Parathyroid adenoma (tissue), 2 donors: ENCODE measurements around the gene SNRNP25.

Source experiments
- H2AFZ ChIP-seq: fragments of 300-600 bp; sonication (generic); one replicate; pipeline ENCODE4 v1.7.0; 2017; ENCODE audit warnings: antibody characterized with exemption, mild to moderate bottlenecking
- H3K27ac ChIP-seq: fragments of 300-600 bp; sonication (generic); one replicate; pipeline ENCODE4 v1.7.0; 2017
- H3K27me3 ChIP-seq: fragments of 300-600 bp; sonication (generic); one replicate; pipeline ENCODE4 v1.7.0; 2017; ENCODE audit warnings: low read length; ENCODE audit not compliant: control insufficient read depth, insufficient read depth
- H3K36me3 ChIP-seq: fragments of 300-600 bp; sonication (generic); one replicate; pipeline ENCODE4 v1.7.0; 2017; ENCODE audit warnings: low read length; ENCODE audit not compliant: control insufficient read depth, insufficient read depth
- H3K4me1 ChIP-seq: fragments of 300-600 bp; sonication (generic); one replicate; pipeline ENCODE4 v1.7.0; 2017; ENCODE audit warnings: control low read depth
- H3K4me2 ChIP-seq: fragments of 300-600 bp; sonication (generic); one replicate; pipeline ENCODE4 v1.7.0; 2017; ENCODE audit warnings: low read length
- H3K4me3 ChIP-seq: fragments of 300-600 bp; sonication (generic); one replicate; pipeline ENCODE4 v1.7.0; 2017; ENCODE audit warnings: low read depth, low read length
- H3K79me2 ChIP-seq: fragments of 300-600 bp; sonication (generic); one replicate; pipeline ENCODE4 v1.7.0; 2017; ENCODE audit warnings: control low read depth
- H3K9ac ChIP-seq: fragments of 300-600 bp; sonication (generic); one replicate; pipeline ENCODE4 v1.7.0; 2017; ENCODE audit warnings: mild to moderate bottlenecking
- H3K9me3 ChIP-seq: fragments of 300-600 bp; sonication (generic); one replicate; pipeline ENCODE4 v1.7.0; 2017; ENCODE audit warnings: low read length; ENCODE audit not compliant: control insufficient read depth
- TF ChIP-seq, protein P1 (sequence below): fragments of 300-600 bp; sonication (generic); IDR thresholded peaks from one replicate; pipeline ENCODE4 v1.7.0; 2017; ENCODE audit warnings: antibody characterized with exemption, mild to moderate bottlenecking
- donor health status: primary hyperparathyroidism.

Gene SNRNP25

DNA sequence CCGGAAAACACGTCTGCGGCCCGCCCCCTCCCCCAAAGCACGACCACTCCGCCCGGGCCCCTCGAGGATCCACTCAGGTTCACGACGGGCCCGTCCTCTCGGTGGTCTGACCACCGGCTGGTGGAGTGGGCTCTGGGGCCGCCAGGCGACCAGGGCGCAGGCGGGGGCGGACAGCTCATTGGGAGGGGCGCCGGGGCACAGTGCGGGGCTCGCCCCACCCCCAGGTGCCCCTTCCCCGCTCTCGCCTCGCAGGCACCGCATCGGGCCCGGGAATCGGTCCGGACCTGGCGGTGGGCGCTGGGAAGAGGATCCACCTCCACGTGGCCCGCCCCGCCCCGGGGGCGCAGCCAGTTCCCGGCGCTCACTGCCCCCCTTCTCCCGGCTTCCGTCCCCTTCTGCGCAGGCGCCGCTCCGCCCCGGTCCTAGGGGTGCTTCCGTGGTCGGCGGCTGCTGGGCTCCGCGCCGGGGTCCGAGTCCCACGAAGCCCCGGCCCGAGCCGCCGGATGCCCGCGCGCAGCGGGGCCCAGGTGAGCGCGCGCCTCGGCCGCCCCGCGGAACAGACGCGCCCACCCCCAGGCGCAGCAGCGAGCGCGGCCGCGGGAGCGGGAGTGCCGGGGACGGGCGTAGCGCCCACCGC is 24.3 kb downstream of the SNRNP25 start, which contains the start of gene MPG:
Gene MPG (plus strand): TSS at position 419 of the 637 bp plus-strand sequence. CDS start 85 bp downstream, at position 504.
- Histone ChIP-seq H3K36me3 (no peaks in the 10 kb centered on the region), H3K27ac (peak within 1 kb of the TSS; percentile 32), H3K27me3 (no peaks in the 10 kb centered on the region), H2AFZ (peak within 1 kb of the TSS; percentile 80), H3K9me3 (no peaks in the 10 kb centered on the region), H3K4me1 (peaks cover 9% of the 10 kb centered on the region), H3K9ac (peak within 1 kb of the TSS; percentile 19), H3K4me2 (peak within 1 kb of the TSS; percentile 67), H3K4me3 (peak within 1 kb of the TSS; percentile 65), H3K79me2 (no peaks in the 10 kb centered on the region)
- TF ChIP-seq, protein P1, sequence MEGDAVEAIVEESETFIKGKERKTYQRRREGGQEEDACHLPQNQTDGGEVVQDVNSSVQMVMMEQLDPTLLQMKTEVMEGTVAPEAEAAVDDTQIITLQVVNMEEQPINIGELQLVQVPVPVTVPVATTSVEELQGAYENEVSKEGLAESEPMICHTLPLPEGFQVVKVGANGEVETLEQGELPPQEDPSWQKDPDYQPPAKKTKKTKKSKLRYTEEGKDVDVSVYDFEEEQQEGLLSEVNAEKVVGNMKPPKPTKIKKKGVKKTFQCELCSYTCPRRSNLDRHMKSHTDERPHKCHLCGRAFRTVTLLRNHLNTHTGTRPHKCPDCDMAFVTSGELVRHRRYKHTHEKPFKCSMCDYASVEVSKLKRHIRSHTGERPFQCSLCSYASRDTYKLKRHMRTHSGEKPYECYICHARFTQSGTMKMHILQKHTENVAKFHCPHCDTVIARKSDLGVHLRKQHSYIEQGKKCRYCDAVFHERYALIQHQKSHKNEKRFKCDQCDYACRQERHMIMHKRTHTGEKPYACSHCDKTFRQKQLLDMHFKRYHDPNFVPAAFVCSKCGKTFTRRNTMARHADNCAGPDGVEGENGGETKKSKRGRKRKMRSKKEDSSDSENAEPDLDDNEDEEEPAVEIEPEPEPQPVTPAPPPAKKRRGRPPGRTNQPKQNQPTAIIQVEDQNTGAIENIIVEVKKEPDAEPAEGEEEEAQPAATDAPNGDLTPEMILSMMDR, result no peak

DNA sequence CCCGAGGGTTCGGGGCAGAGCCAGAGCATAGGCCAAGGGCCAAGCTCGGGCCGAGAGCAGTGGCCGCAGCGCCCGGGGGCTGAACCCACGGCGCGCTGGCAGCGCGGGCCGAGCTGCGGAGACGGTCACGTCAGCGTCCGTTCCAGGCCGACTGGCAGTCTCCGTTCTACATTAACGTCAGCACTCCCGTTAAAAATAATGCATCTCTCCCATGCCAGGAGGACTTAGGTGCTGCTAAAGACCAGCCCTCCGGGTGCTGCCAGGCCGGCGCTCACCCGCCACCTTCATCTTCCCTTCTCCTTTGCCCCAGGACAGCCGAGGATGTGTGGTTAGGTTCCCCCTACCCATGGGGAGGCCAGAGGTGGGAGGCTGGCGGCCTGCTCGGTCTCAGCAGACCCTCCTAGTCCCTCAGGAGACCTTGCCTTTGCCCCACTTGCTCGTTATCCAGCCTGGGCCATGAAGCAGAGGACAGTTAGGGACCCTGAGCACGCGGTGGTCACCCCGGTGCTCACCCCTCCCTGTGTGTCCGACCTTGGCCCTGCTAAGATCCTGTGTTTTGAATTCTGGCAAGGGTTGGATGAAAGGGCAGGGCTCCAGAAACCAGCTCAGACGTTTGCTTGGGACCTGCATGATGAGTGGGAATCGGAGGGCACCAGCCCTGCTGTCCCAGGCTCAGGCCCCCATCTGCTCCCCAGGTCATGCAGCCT is 25.0 kb downstream of the SNRNP25 start:
- Histone ChIP-seq H3K27me3 (no peaks in the 10 kb centered on the region), H3K4me3 (peak overlapping the region; percentile 65), H3K4me1 (peaks cover 9% of the 10 kb centered on the region), H3K9ac (peak overlapping the region; percentile 19), H2AFZ (peak overlapping the region; percentile 80), H3K36me3 (no peaks in the 10 kb centered on the region), H3K9me3 (no peaks in the 10 kb centered on the region), H3K79me2 (no peaks in the 10 kb centered on the region), H3K27ac (peak overlapping the region; percentile 32), H3K4me2 (peak overlapping the region; percentile 67)
- TF ChIP-seq, protein P1, result no peak

DNA sequence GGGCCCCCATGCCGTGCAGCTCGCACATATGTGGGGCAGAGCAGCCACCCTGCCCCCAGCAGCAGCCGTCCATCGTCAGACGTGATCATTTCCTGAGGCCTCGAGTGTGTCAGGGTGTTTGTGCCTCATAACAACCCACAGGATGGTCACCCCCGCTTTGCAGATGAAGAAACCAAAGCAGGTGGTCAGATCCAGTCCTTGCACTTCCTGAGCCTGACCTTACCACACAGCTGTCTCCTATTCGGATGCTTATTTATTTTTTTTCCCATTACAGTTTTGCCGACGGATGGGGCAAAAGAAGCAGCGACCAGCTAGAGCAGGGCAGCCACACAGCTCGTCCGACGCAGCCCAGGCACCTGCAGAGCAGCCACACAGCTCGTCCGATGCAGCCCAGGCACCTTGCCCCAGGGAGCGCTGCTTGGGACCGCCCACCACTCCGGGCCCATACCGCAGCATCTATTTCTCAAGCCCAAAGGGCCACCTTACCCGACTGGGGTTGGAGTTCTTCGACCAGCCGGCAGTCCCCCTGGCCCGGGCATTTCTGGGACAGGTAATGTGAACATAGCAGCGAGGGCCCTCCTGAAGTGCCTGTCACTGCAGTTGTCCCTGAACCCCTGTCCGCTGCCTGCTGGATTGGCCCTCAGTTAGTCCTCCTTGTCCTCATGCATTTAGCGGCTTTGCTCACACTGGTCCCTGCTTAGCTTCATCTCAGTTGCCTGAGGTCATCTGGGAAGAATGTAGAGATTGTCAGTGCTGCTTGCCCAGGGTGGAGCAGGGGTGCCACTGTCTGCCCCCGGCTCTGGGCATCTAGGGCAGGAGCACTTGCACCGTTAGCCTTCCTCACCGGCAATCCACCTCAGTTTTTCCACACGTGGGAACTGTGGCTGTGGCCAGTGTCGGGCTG is 25.8 kb downstream of the SNRNP25 start:
- TF ChIP-seq, protein P1, result no peak
- Histone ChIP-seq H2AFZ (no peak overlapping the region), H3K9ac (no peak overlapping the region), H3K4me1 (peaks cover 12% of the 10 kb centered on the region), H3K9me3 (no peaks in the 10 kb centered on the region), H3K79me2 (no peaks in the 10 kb centered on the region), H3K4me2 (peak overlapping the region; percentile 67), H3K27ac (peak overlapping the region; percentile 32), H3K4me3 (no peak overlapping the region), H3K27me3 (no peaks in the 10 kb centered on the region), H3K36me3 (no peaks in the 10 kb centered on the region)

DNA sequence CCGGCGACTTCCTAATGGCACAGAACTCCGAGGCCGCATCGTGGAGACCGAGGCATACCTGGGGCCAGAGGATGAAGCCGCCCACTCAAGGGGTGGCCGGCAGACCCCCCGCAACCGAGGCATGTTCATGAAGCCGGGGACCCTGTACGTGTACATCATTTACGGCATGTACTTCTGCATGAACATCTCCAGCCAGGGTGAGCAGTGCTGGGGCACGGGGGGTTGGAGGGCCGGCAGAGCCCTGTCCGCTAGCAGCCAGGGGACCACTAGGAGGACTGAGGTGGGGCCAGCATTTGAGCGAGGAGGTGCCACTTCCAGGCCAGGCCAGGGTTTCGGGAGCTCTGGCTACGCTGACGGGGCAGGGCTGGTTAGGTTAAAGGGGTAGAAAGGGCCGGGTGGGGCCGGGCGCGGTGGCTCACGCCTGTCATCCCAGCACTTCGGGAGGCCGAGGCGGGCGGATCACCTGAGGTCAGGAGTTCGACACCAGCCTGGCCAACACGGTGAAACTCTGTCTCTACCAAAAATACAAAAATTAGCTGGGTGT is 29.5 kb downstream of the SNRNP25 start:
- no peak overlapping the region for H3K4me2 ChIP-seq
- H3K27ac ChIP-seq, result no peak overlapping the region
- H3K79me2 ChIP-seq, result no peaks in the 10 kb centered on the region
- H3K4me1 ChIP-seq, result peaks cover 8% of the 10 kb centered on the region
- H3K9me3 ChIP-seq, result no peaks in the 10 kb centered on the region
- no peaks in the 10 kb centered on the region for H3K27me3 ChIP-seq
- H3K4me3 ChIP-seq, result no peak overlapping the region
- no peak overlapping the region for H3K9ac ChIP-seq
- TF ChIP-seq, protein P1, result no peak
- H2AFZ ChIP-seq, result no peak overlapping the region
- no peaks in the 10 kb centered on the region for H3K36me3 ChIP-seq
